HEK293T (cell line): Measurements from ENCODE around the gene ADPRM.

Experiments used
- ELF4 ChIP-seq: fragments of 450-650 bp; IDR thresholded peaks from 2 replicates; pipeline ENCODE4 v1.6.1; 2017; ENCODE audit warnings: antibody characterized with exemption
- FOXK2 ChIP-seq: fragments of 450-650 bp; IDR thresholded peaks from 2 replicates; pipeline ENCODE4 v1.6.1; 2016; ENCODE audit warnings: mild to moderate bottlenecking

DNA sequence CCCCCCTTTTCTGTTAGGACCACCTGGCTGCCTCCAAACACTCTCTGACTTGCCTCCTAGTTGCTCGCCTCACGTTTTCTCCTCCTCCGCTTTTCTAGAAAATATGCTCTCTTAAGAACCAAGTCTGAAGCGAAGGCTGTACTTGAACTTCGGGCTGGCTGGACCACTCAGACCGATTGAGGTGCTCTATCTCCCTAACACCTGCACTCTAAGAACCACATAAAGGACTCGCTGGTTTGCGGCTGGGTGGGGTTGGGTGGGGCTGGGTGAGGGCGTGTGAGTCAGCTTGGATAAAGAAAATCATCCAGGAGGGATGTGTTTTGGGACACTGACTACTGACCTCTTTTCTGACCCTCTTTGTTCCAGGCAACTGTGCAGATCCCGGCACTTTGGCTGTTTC is 55.3 kb downstream of the ADPRM start:
- no peak for TF ChIP-seq ELF4
- TF ChIP-seq FOXK2 = no peak
